HepG2 (cell line): Measurements from ENCODE around the gene RAB9A.

Experiments
- AHR ChIP-seq: IDR thresholded peaks from 2 replicates; pipeline ENCODE4 v1.6.1; 2018; ENCODE audit warnings: missing genetic modification reagents, missing compliant biosample characterization
- CBFB ChIP-seq: sonication (generic); formaldehyde crosslinking; IDR thresholded peaks from 2 replicates; pipeline ENCODE4 v1.4.0; 2020; ENCODE audit warnings: missing genetic modification reagents
- MAZ ChIP-seq, 2 experiments: sonication (generic) in 1 of 2; formaldehyde crosslinking in 1 of 2; IDR thresholded peaks; 2 replicates each; pipeline versions ENCODE4 v1.5.0 to v1.6.1; 2012 to 2020; ENCODE audit warnings: low read depth in 2 of 2, mild to moderate bottlenecking in 2 of 2, borderline replicate concordance in 1 of 2, improper control_type of control experiment in 1 of 2, low read length in 1 of 2, missing genetic modification reagents in 1 of 2, moderate library complexity in 1 of 2
- NFYB ChIP-seq: sonication (generic); formaldehyde crosslinking; IDR thresholded peaks from 2 replicates; pipeline ENCODE4 v1.4.0; 2020; ENCODE audit warnings: missing genetic modification reagents
- RFXAP ChIP-seq: sonication (generic); formaldehyde crosslinking; IDR thresholded peaks from 2 replicates; pipeline ENCODE4 v1.4.0; 2020; ENCODE audit warnings: missing genetic modification reagents, borderline replicate concordance
- ZMAT3 ChIP-seq: sonication (generic); formaldehyde crosslinking; conservative IDR thresholded peaks from 2 replicates; pipeline ENCODE4 v1.7.0; 2021; ENCODE audit warnings: missing genetic modification reagents
- ZNF616 ChIP-seq: sonication (generic); formaldehyde crosslinking; IDR thresholded peaks from 2 replicates; pipeline ENCODE4 v1.5.0; 2020; ENCODE audit warnings: low read depth, mild to moderate bottlenecking, missing genetic modification reagents
- ZNF792 ChIP-seq: IDR thresholded peaks from 2 replicates; pipeline ENCODE4 v1.6.1; 2016
- TF ChIP-seq, protein P1 (sequence below): sonication (generic); formaldehyde crosslinking; IDR thresholded peaks from 2 replicates; pipeline ENCODE4 v1.4.0; 2020; ENCODE audit warnings: missing genetic modification reagents
- TF ChIP-seq, protein P2 (sequence below), 2 experiments: sonication (generic) in 1 of 2; formaldehyde crosslinking in 1 of 2; IDR thresholded peaks; 2 replicates each; pipeline versions ENCODE4 v1.4.0 to v1.6.1; 2018 to 2020; ENCODE audit warnings: missing genetic modification reagents in 2 of 2, borderline replicate concordance in 1 of 2, low read depth in 1 of 2, mild to moderate bottlenecking in 1 of 2, missing biosample characterization in 1 of 2
- TF ChIP-seq, protein P3 (sequence below): IDR thresholded peaks from 2 replicates; pipeline ENCODE4 v1.6.1; 2018; ENCODE audit warnings: missing genetic modification reagents
- TF ChIP-seq, protein P4 (sequence below): sonication (generic); formaldehyde crosslinking; IDR thresholded peaks from 2 replicates; pipeline ENCODE4 v1.5.0; 2020; ENCODE audit warnings: mild to moderate bottlenecking, missing genetic modification reagents, moderate library complexity

DNA sequence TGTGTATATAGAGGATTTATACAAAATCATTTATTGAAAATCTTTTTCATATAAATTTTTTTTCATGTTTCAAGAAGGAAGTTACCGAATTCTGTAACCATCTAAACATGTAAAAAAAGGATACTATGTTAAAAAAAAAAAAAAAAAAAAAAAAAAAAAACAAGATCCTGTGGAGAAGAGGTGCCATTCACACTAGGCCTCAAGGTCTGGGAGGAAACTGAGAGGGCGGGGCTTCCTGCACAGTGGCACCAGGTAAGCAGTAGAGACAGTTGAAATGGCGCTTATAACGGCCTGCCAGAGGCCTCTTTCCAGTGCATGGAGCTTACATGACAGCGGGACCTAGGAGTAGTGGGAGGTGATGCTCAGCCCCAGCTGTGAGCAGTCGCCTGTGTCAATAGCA, 28.0 kb downstream of the RAB9A start:
- TF ChIP-seq NFYB (CRISPR knock-in tag) (no peak), CBFB (CRISPR knock-in tag) (no peak), AHR (no peak), ZMAT3 (CRISPR knock-in tag) (no peak), ZNF616 (CRISPR knock-in tag) (no peak), RFXAP (CRISPR knock-in tag) (no peak), ZNF792 (CRISPR knock-in tag) (no peak), MAZ (IDR thresholded peaks at IDR 0.05; ENCODE audit: borderline replicate concordance, low read depth, low read length) (no peak), MAZ (CRISPR knock-in tag; IDR thresholded peaks at IDR 0.05; ENCODE audit: low read depth) (no peak)
- TF ChIP-seq, protein P1, sequence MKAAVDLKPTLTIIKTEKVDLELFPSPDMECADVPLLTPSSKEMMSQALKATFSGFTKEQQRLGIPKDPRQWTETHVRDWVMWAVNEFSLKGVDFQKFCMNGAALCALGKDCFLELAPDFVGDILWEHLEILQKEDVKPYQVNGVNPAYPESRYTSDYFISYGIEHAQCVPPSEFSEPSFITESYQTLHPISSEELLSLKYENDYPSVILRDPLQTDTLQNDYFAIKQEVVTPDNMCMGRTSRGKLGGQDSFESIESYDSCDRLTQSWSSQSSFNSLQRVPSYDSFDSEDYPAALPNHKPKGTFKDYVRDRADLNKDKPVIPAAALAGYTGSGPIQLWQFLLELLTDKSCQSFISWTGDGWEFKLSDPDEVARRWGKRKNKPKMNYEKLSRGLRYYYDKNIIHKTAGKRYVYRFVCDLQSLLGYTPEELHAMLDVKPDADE (CRISPR knock-in tag): no peak
- TF ChIP-seq, protein P2, sequence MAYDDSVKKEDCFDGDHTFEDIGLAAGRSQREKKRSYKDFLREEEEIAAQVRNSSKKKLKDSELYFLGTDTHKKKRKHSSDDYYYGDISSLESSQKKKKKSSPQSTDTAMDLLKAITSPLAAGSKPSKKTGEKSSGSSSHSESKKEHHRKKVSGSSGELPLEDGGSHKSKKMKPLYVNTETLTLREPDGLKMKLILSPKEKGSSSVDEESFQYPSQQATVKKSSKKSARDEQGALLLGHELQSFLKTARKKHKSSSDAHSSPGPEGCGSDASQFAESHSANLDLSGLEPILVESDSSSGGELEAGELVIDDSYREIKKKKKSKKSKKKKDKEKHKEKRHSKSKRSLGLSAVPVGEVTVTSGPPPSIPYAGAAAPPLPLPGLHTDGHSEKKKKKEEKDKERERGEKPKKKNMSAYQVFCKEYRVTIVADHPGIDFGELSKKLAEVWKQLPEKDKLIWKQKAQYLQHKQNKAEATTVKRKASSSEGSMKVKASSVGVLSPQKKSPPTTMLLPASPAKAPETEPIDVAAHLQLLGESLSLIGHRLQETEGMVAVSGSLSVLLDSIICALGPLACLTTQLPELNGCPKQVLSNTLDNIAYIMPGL (CRISPR knock-in tag; IDR thresholded peaks at IDR 0.05; ENCODE audit: borderline replicate concordance in 1 of 2, low read depth in 1 of 2): no peak
- TF ChIP-seq, protein P3, sequence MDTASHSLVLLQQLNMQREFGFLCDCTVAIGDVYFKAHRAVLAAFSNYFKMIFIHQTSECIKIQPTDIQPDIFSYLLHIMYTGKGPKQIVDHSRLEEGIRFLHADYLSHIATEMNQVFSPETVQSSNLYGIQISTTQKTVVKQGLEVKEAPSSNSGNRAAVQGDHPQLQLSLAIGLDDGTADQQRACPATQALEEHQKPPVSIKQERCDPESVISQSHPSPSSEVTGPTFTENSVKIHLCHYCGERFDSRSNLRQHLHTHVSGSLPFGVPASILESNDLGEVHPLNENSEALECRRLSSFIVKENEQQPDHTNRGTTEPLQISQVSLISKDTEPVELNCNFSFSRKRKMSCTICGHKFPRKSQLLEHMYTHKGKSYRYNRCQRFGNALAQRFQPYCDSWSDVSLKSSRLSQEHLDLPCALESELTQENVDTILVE (CRISPR knock-in tag): no peak
- TF ChIP-seq, protein P4, sequence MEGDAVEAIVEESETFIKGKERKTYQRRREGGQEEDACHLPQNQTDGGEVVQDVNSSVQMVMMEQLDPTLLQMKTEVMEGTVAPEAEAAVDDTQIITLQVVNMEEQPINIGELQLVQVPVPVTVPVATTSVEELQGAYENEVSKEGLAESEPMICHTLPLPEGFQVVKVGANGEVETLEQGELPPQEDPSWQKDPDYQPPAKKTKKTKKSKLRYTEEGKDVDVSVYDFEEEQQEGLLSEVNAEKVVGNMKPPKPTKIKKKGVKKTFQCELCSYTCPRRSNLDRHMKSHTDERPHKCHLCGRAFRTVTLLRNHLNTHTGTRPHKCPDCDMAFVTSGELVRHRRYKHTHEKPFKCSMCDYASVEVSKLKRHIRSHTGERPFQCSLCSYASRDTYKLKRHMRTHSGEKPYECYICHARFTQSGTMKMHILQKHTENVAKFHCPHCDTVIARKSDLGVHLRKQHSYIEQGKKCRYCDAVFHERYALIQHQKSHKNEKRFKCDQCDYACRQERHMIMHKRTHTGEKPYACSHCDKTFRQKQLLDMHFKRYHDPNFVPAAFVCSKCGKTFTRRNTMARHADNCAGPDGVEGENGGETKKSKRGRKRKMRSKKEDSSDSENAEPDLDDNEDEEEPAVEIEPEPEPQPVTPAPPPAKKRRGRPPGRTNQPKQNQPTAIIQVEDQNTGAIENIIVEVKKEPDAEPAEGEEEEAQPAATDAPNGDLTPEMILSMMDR (CRISPR knock-in tag): no peak
